SKM-1 treated with dmso at 0.1 percent for 144 hours (cell line): ENCODE results near the gene GRSF1.
"Not testable (repeated sequence)": the region's sequence is repeated elsewhere in the genome, so short reads cannot be mapped to it uniquely, and the experiment has no call there.

Experiments used
- DNase-seq: peaks from one replicate; lab custom pipeline; 2025; ENCODE audit not compliant: unreplicated experiment; lab: John Stamatoyannopoulos, UW

Gene GRSF1

GRCh38 chr4:70836081-70836480 lies 3.6 kb downstream of the GRSF1 start:
- no peak for DNase-seq

- DNase-seq = no peak
Observed at GRCh38 chr4:70833675-70834074, 6.0 kb downstream of the GRSF1 start.

GRCh38 chr4:70831293-70831692 lies 8.4 kb downstream of the GRSF1 start:
- DNase-seq = no peak

- no peak for DNase-seq
Observed at GRCh38 chr4:70830054-70830453, 9.6 kb downstream of the GRSF1 start.

GRCh38 chr4:70829492-70829891 lies 10.2 kb downstream of the GRSF1 start:
- no peak for DNase-seq

- DNase-seq = no peak
Observed at GRCh38 chr4:70829015-70829414, 10.7 kb downstream of the GRSF1 start.

GRCh38 chr4:70818921-70819320 lies 20.8 kb downstream of the GRSF1 start:
- DNase-seq = no peak

- no peak for DNase-seq
Observed at GRCh38 chr4:70818173-70818855, 21.4 kb downstream of the GRSF1 start.

GRCh38 chr4:70816894-70817293 lies 22.8 kb downstream of the GRSF1 start:
- no peak for DNase-seq

- no peak for DNase-seq
Observed at GRCh38 chr4:70815370-70815769, 24.3 kb downstream of the GRSF1 start.

- peak; percentile 57 for DNase-seq
Observed at GRCh38 chr4:70808151-70808550, 31.5 kb downstream of the GRSF1 start.

- no peak for DNase-seq
Observed at GRCh38 chr4:70802928-70803580, 36.6 kb downstream of the GRSF1 start.

GRCh38 chr4:70801265-70801809 lies 38.4 kb downstream of the GRSF1 start:
- no peak for DNase-seq

GRCh38 chr4:70793626-70794025 lies 46.1 kb downstream of the GRSF1 start:
- no peak for DNase-seq

- no peak for DNase-seq
Observed at GRCh38 chr4:70788733-70789132, 51.0 kb downstream of the GRSF1 start.

- no peak for DNase-seq
Observed at GRCh38 chr4:70787496-70787895, 52.2 kb downstream of the GRSF1 start.

- no peak for DNase-seq
Observed at GRCh38 chr4:70783096-70783495, 56.6 kb downstream of the GRSF1 start.

- DNase-seq = no peak
Observed at GRCh38 chr4:70778888-70779422, 60.7 kb downstream of the GRSF1 start.

- no peak for DNase-seq
Observed at GRCh38 chr4:70772929-70773555, 66.6 kb downstream of the GRSF1 start.

GRCh38 chr4:70769396-70769795 lies 70.3 kb downstream of the GRSF1 start:
- not testable (repeated sequence) for DNase-seq

- DNase-seq = no peak
Observed at GRCh38 chr4:70768301-70768948, 71.3 kb downstream of the GRSF1 start.
